Spleen (tissue), 11 donors: Measurements from ENCODE around the gene DCAF5. TPM values are rescaled to one million over a fixed set of nuclear protein-coding genes. Genes with fewer than 3 reads are reported as not detected.

ENCODE experiments used
- DNase-seq: peaks from one replicate; pipeline ENCODE4 v3.0.0-alpha.2; 2020
- H3K27ac ChIP-seq, 8 donors: fragments of 200-600 bp; sonication (generic) in 7 of 8; 1 replicate in 4 of 8; 2 replicates in 4 of 8; pipeline versions ENCODE4 v1.5.0 to v1.8.0; 2016 to 2021; ENCODE audit warnings: inconsistent platforms in 4 of 8, mild to moderate bottlenecking in 4 of 8, moderate library complexity in 1 of 8
- H3K27me3 ChIP-seq, 7 donors: fragments of 200-600 bp; sonication (generic) in 6 of 7; replicated peaks in 1 of 7; 1 replicate in 4 of 7; 2 replicates in 3 of 7; pipeline versions ENCODE4 v1.5.0 to v1.8.0; 2016 to 2021; ENCODE audit warnings: inconsistent platforms in 3 of 7, mild to moderate bottlenecking in 1 of 7
- H3K36me3 ChIP-seq, 6 donors: fragments of 200-600 bp; sonication (generic) in 5 of 6; 1 replicate in 4 of 6; 2 replicates in 2 of 6; pipeline versions ENCODE4 v1.5.0 to v1.8.0; 2016 to 2021; ENCODE audit warnings: inconsistent platforms in 2 of 6
- H3K4me1 ChIP-seq, 6 donors: fragments of 200-600 bp; sonication (generic) in 5 of 6; 1 replicate in 3 of 6; 2 replicates in 3 of 6; pipeline versions ENCODE4 v1.5.0 to v1.8.0; 2016 to 2021; ENCODE audit warnings: inconsistent platforms in 3 of 6
- H3K4me3 ChIP-seq, 8 donors: fragments of 200-600 bp; sonication (generic) in 7 of 8; 1 replicate in 4 of 8; 2 replicates in 4 of 8; pipeline versions ENCODE4 v1.5.0 to v1.8.0; 2016 to 2021; ENCODE audit warnings: inconsistent platforms in 4 of 8, mild to moderate bottlenecking in 4 of 8, moderate library complexity in 2 of 8
- H3K9me3 ChIP-seq, 8 donors: fragments of 200-600 bp; sonication (generic) in 7 of 8; 1 replicate in 4 of 8; 2 replicates in 4 of 8; pipeline versions ENCODE4 v1.5.0 to v1.8.0; 2016 to 2021; ENCODE audit warnings: inconsistent platforms in 4 of 8
- POLR2A ChIP-seq, 3 donors: fragments of 450-650 bp; IDR thresholded peaks; one replicate each; pipeline ENCODE4 v1.5.1; 2017; ENCODE audit warnings: antibody characterized with exemption in 3 of 3, mild to moderate bottlenecking in 1 of 3
- POLR2AphosphoS5 ChIP-seq, 3 donors: sonication (generic); formaldehyde crosslinking; IDR thresholded peaks; one replicate each; pipeline ENCODE4 v1.5.1; 2017; ENCODE audit warnings: antibody characterized with exemption in 3 of 3
- WGBS, 5 donors: extraction: QIAGEN DNeasy Blood & Tissue Kit in 3 of 5; methylation state at CpG; one replicate each; pipeline versions ENCODE4 v1.1.5 to v1.1.7; 2013 to 2018; 5-methylcytosine and 5-hydroxymethylcytosine counted together
- intact Hi-C: fragments of 100-400 bp; cut with DNase I; formaldehyde crosslinking; loops from one replicate; pipeline ENCODE4 v1.15.0; 2023; ENCODE audit warnings: low total_unique reads
- polyA plus RNA-seq, 3 donors: library from polyadenylated mRNA; stranded (reverse); fragments of 200-250 nt; gene quantifications; one replicate each; pipeline ENCODE4 v1.2.1, GENCODE V29; 2013
- total RNA-seq, 7 donors: library from RNA; depleted of rRNA in 3 of 7; stranded (reverse); fragments of >200 nt in 3 of 7; fragmentation: NEBNext Ultra II Directional in 4 of 7; extraction: Animal tissue kit (Norgen Biotek cat#: 25700) in 4 of 7; gene quantifications; one replicate each; pipeline versions ENCODE4 v1.1.0 to v1.2.1, GENCODE V29; 2016 to 2021
- TF ChIP-seq, protein P1 (sequence below), 11 experiments: fragments of 200-600 bp in 7 of 11; fragments of 450-650 bp in 4 of 11; sonication (generic) in 4 of 11; IDR thresholded peaks in 8 of 11; conservative IDR thresholded peaks in 3 of 11; 1 replicate in 7 of 11; 2 replicates in 4 of 11; pipeline versions ENCODE4 v1.4.0 to v1.8.0; 2016 to 2021; ENCODE audit warnings: antibody characterized with exemption in 11 of 11, inconsistent platforms in 4 of 11, mild to moderate bottlenecking in 1 of 11
- donor health status: healthy with polysubstance abuse.
- donor health status: DM: no; HTN: no; CAD: no; lungs with moderate emphysema.
- donor health status: DM: no; HTN: no; CAD: no.
- donor health status: Bipolar disorder and iron deficiency.
- donor health status: healthy.
- donor health status: DM: no; HTN: no; CAD: no.
- donor health status: DM: yes; HTN: yes; CAD: no.

Gene DCAF5
- total and polyA plus RNA-seq, 10 donors = 10.3 to 60.6 (median 44.1) TPM

- Histone ChIP-seq H3K27me3 (no peaks in the 10 kb centered on the region), H3K4me3 (no peak overlapping the region), H3K27ac (no peak overlapping the region), H3K4me1 (peaks cover 8 to 92% (median 32%) of the 10 kb centered on the region in 6 donors), H3K9me3 (no peaks in the 10 kb centered on the region), H3K36me3 (peaks cover 0 to 18% (median 0%) of the 10 kb centered on the region in 6 donors)
- no peak for TF ChIP-seq POLR2A (IDR thresholded peaks at IDR 0.05)
- no peak for TF ChIP-seq POLR2AphosphoS5 (IDR thresholded peaks at IDR 0.05)
- TF ChIP-seq, protein P1, sequence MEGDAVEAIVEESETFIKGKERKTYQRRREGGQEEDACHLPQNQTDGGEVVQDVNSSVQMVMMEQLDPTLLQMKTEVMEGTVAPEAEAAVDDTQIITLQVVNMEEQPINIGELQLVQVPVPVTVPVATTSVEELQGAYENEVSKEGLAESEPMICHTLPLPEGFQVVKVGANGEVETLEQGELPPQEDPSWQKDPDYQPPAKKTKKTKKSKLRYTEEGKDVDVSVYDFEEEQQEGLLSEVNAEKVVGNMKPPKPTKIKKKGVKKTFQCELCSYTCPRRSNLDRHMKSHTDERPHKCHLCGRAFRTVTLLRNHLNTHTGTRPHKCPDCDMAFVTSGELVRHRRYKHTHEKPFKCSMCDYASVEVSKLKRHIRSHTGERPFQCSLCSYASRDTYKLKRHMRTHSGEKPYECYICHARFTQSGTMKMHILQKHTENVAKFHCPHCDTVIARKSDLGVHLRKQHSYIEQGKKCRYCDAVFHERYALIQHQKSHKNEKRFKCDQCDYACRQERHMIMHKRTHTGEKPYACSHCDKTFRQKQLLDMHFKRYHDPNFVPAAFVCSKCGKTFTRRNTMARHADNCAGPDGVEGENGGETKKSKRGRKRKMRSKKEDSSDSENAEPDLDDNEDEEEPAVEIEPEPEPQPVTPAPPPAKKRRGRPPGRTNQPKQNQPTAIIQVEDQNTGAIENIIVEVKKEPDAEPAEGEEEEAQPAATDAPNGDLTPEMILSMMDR (IDR thresholded peaks at IDR 0.05 in 8 of 11, conservative IDR thresholded peaks at IDR 0.05 in 3 of 11) = no peak
- intact Hi-C loops = no loop called here
- DNase-seq = no peak
- 84 to 90% (median 84%) methylated on average over 1 of the region's 1 CpG for WGBS, 5 donors
These were observed 15.5 kb downstream of the DCAF5 start for GRCh38 chr14:69137416-69137815.

DNA sequence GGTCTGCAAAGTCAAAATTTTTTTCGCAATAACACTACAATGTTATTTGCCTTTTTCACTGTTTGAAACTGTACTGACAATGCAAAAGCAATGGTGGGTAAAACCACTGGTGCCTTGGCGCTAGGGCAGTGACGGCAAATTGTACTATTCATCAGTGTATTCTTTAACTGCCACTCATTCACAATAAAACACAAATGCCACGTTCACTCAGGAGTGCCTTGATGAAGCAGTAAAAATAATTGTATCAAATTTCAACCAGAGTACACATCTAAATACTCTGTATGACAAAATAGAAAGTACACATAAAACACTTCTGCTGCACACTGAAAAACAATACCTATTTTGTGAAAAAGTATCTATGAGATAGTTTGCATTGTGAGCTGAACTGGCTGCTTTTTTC, 17.8 kb downstream of the DCAF5 start:
- intact Hi-C loops = no loop called here

GRCh38 chr14:69133206-69134125, 19.5 kb downstream of the DCAF5 start:
- Histone ChIP-seq H3K27ac (no peak overlapping the region), H3K27me3 (no peaks in the 10 kb centered on the region), H3K4me3 (no peak overlapping the region), H3K36me3 (peaks cover 0 to 5% (median 0%) of the 10 kb centered on the region in 6 donors), H3K4me1 (peaks cover 13 to 92% (median 54%) of the 10 kb centered on the region in 6 donors), H3K9me3 (no peaks in the 10 kb centered on the region)
- 47 to 57% (median 50%) methylated on average over 3 of the region's 3 CpGs for WGBS, 5 donors
- no peak for TF ChIP-seq POLR2A (IDR thresholded peaks at IDR 0.05)
- TF ChIP-seq, protein P1 (IDR thresholded peaks at IDR 0.05 in 8 of 11, conservative IDR thresholded peaks at IDR 0.05 in 3 of 11) = no peak
- TF ChIP-seq POLR2AphosphoS5 (IDR thresholded peaks at IDR 0.05) = no peak
- intact Hi-C loops = no loop called here
- no peak for DNase-seq

More for the DNA sequence above, 17.8 kb downstream of the DCAF5 start:
- H3K27me3 ChIP-seq = no peaks in the 10 kb centered on the region
- H3K9me3 ChIP-seq = no peaks in the 10 kb centered on the region
- WGBS, 5 donors = 88 to 95% (median 92%) methylated on average over 4 of the region's 4 CpGs
- TF ChIP-seq POLR2A (IDR thresholded peaks at IDR 0.05) (no peak), POLR2AphosphoS5 (IDR thresholded peaks at IDR 0.05) (no peak)
- TF ChIP-seq, protein P1 (IDR thresholded peaks at IDR 0.05 in 8 of 11, conservative IDR thresholded peaks at IDR 0.05 in 3 of 11) = no peak
- no peak for DNase-seq
- H3K27ac ChIP-seq = no peak overlapping the region
- peaks cover 0 to 17% (median 0%) of the 10 kb centered on the region in 6 donors for H3K36me3 ChIP-seq
- peaks cover 8 to 91% (median 44%) of the 10 kb centered on the region in 6 donors for H3K4me1 ChIP-seq
- no peak overlapping the region for H3K4me3 ChIP-seq

- Histone ChIP-seq H3K4me3 (no peak overlapping the region), H3K9me3 (no peaks in the 10 kb centered on the region), H3K4me1 (peaks cover 13 to 92% (median 50%) of the 10 kb centered on the region in 6 donors), H3K36me3 (peaks cover 0 to 4% (median 0%) of the 10 kb centered on the region in 6 donors), H3K27ac (no peak overlapping the region), H3K27me3 (no peaks in the 10 kb centered on the region)
- DNase-seq = no peak
- intact Hi-C loops = no loop called here
- 81 to 87% (median 82%) methylated on average over 4 of the region's 4 CpGs for WGBS, 5 donors
- TF ChIP-seq POLR2AphosphoS5 (IDR thresholded peaks at IDR 0.05) (no peak), POLR2A (IDR thresholded peaks at IDR 0.05) (no peak)
- TF ChIP-seq, protein P1 (IDR thresholded peaks at IDR 0.05 in 8 of 11, conservative IDR thresholded peaks at IDR 0.05 in 3 of 11) = no peak
These were observed 20.3 kb downstream of the DCAF5 start for GRCh38 chr14:69132513-69133181.
